SK-N-SH (cell line): Measurements from ENCODE around the gene CHST10. TPM values are rescaled to one million over a fixed set of nuclear protein-coding genes. Genes with fewer than 3 reads are reported as not detected.

ENCODE experiments used
- CTCF ChIA-PET: fragments of 300-600, 350-600 bp; formaldehyde crosslinking; extraction: SDS; loops from one replicate; lab custom pipeline; 2021; lab: Yijun Ruan, JAX
- POLR2A ChIA-PET: fragments of 350-600 bp; sonication (Branson Sonifier 250); formaldehyde crosslinking; extraction: SDS; loops from one replicate; lab custom pipeline; 2020; ENCODE audit warnings: antibody characterized with exemption, inconsistent platforms; lab: Yijun Ruan, JAX
- DNase-seq: peaks from one replicate; pipeline ENCODE4 v3.0.0; 2012
- H2AFZ ChIP-seq: fragments of 200-600 bp; sonication (generic); 2 replicates; pipeline ENCODE4 v1.8.1; 2016; ENCODE audit warnings: antibody characterized with exemption, mild to moderate bottlenecking, low read depth
- H3F3A ChIP-seq: fragments of 200-600 bp; sonication (generic); replicated peaks from 2 replicates; pipeline ENCODE3; 2016; ENCODE audit warnings: antibody characterized with exemption, mild to moderate bottlenecking; ENCODE audit not compliant: insufficient read depth
- H3K27ac ChIP-seq, 2 experiments: fragments of 200-500 bp in 1 of 2; fragments of 200-600 bp in 1 of 2; sonication (Bioruptor generic) in 1 of 2; sonication (generic), shearing (Covaris generic) in 1 of 2; 2 replicates each; pipeline versions ENCODE4 v1.5.1 to v1.6.1; 2014 to 2016; ENCODE audit warnings: low read depth in 2 of 2, inconsistent platforms in 1 of 2, low read length in 1 of 2, mild to moderate bottlenecking in 1 of 2, mixed read lengths in 1 of 2
- H3K27me3 ChIP-seq: fragments of 200-600 bp; sonication (generic), shearing (Covaris generic); 2 replicates; pipeline ENCODE4 v1.6.1; 2016; ENCODE audit warnings: mixed run types; ENCODE audit not compliant: insufficient read depth
- H3K36me3 ChIP-seq, 2 experiments: fragments of 200-500 bp in 1 of 2; fragments of 200-600 bp in 1 of 2; sonication (Bioruptor generic) in 1 of 2; sonication (generic) in 1 of 2; replicated peaks in 1 of 2; 2 replicates each; pipeline versions ENCODE3 to v1.5.1; 2014 to 2016; ENCODE audit warnings: low read length in 1 of 2, mild to moderate bottlenecking in 1 of 2; ENCODE audit not compliant: insufficient read depth in 2 of 2, control insufficient read depth in 1 of 2
- H3K4me1 ChIP-seq, 2 experiments: fragments of 200-500 bp in 1 of 2; fragments of 200-600 bp in 1 of 2; sonication (Bioruptor generic) in 1 of 2; sonication (generic), shearing (Covaris generic) in 1 of 2; 2 replicates each; pipeline versions ENCODE4 v1.5.1 to v1.6.1; 2014 to 2016; ENCODE audit warnings: low read depth in 1 of 2, low read length in 1 of 2, mixed run types in 1 of 2; ENCODE audit not compliant: insufficient read depth in 2 of 2, control insufficient read depth in 1 of 2
- H3K4me2 ChIP-seq: fragments of 200-600 bp; sonication (generic), shearing (Covaris generic); 2 replicates; pipeline ENCODE4 v1.6.1; 2017; ENCODE audit warnings: mixed run types
- H3K4me3 ChIP-seq, 2 experiments: fragments of 200-500 bp in 1 of 2; fragments of 200-600 bp in 1 of 2; sonication (Bioruptor generic) in 1 of 2; sonication (generic), shearing (Covaris generic) in 1 of 2; 2 replicates each; pipeline versions ENCODE4 v1.5.1 to v1.8.1; 2014 to 2016; ENCODE audit warnings: low read depth in 2 of 2, inconsistent platforms in 1 of 2, low read length in 1 of 2, mild to moderate bottlenecking in 1 of 2, mixed read lengths in 1 of 2, moderate library complexity in 1 of 2
- H3K79me2 ChIP-seq: fragments of 200-600 bp; sonication (generic); 2 replicates; pipeline ENCODE4 v1.8.1; 2017; ENCODE audit warnings: mild to moderate bottlenecking; ENCODE audit not compliant: insufficient read depth
- H3K9ac ChIP-seq: fragments of 200-600 bp; sonication (generic); 2 replicates; pipeline ENCODE4 v1.6.1; 2017; ENCODE audit warnings: mixed run types
- H3K9me2 ChIP-seq: fragments of 200-600 bp; sonication (generic); 2 replicates; pipeline ENCODE4 v1.6.1; 2017; ENCODE audit warnings: mixed run types
- H3K9me3 ChIP-seq: fragments of 200-600 bp; sonication (generic); 2 replicates; pipeline ENCODE4 v1.6.1; 2017; ENCODE audit warnings: mixed run types, mild to moderate bottlenecking, moderate library complexity
- H4K20me1 ChIP-seq: fragments of 200-600 bp; sonication (generic); 2 replicates; pipeline ENCODE4 v1.6.1; 2017; ENCODE audit warnings: mild to moderate bottlenecking, mixed run types; ENCODE audit not compliant: insufficient read depth
- CHD2 ChIP-seq: fragments of 150-350 bp; IDR thresholded peaks from 2 replicates; pipeline ENCODE4 v1.6.1; 2018; ENCODE audit warnings: low read length; ENCODE audit not compliant: partially characterized antibody
- EP300 ChIP-seq, 2 experiments: IDR thresholded peaks; 2 replicates each; pipeline versions ENCODE4 v1.4.0 to v1.6.1; 2012; ENCODE audit warnings: borderline replicate concordance in 1 of 2, low read depth in 1 of 2, low read length in 1 of 2
- MXI1 ChIP-seq: IDR thresholded peaks from 2 replicates; pipeline ENCODE4 v1.6.1; 2012; ENCODE audit warnings: mild to moderate bottlenecking, low read depth, low read length, improper control_type of control experiment
- POLR2AphosphoS5 ChIP-seq: IDR thresholded peaks from 2 replicates; pipeline ENCODE4 v1.6.1; 2012; ENCODE audit warnings: low read depth, low read length
- REST ChIP-seq: IDR thresholded peaks from 2 replicates; pipeline ENCODE4 v1.6.1; 2012; ENCODE audit warnings: mild to moderate bottlenecking, low read depth, low read length, moderate library complexity
- ZBTB33 ChIP-seq: IDR thresholded peaks from 2 replicates; pipeline ENCODE4 v1.4.0; 2012; ENCODE audit warnings: low read depth, borderline replicate concordance
- WGBS: methylation state at CpG from one replicate; pipeline ENCODE4 v1.1.6; 2017; ENCODE audit warnings: low lambda C conversion rate; 5-methylcytosine and 5-hydroxymethylcytosine counted together
- polyA plus RNA-seq, 3 experiments: library from polyadenylated mRNA; depleted of rRNA; stranded (reverse); fragments of >200 nt; gene quantifications; 2 replicates each; pipeline ENCODE4 v1.2.3, GENCODE V29; 2012

The CHST10 gene
- polyA plus RNA-seq, 1 of the 3 experiments (the other 2 are of a cell fraction): 17.6 TPM

DNA sequence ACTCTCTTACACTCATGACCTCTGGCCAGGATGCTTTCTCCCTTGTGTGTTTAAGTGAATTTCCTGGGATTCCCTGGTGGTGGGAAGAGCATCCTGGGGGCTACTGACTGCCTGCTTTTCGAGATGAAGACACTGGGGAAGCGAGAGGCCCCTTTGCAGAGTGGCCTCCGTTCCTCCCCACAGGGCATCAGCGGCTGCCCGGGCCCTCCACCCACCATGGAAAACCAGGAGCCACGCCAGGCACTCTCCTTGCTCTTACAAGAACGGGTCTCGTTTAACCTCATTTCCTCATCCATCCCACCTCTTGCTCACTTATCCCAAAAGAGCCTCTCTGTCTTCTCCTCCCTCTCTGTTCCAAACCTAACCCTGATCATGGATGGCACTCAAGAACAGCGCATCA lies 17.8 kb downstream of the CHST10 start (continued):
- no peak for TF ChIP-seq MXI1
- no peak for TF ChIP-seq EP300 (IDR thresholded peaks at IDR 0.05; ENCODE audit: borderline replicate concordance in 1 of 2, low read depth in 1 of 2, low read length in 1 of 2)
- no peak for TF ChIP-seq CHD2

DNA sequence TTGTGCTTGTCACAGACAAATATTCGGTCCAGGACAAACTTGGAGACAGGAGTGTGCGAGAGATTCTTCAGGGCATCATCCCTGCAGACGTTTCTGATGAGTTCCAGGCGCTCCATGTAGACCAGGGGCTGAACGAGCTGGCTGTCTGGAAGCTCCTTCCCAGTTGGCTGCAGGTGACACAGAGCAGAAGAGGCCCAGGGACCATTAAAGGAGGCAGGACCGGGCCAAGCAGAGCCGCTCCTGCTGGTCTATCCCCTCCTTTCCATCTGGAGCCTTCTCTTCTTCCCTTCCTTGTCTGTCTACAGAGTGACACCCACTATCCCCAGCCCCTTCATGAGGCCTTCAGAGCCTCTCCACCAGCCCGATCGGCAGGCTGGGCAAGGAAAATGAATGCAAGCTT lies 19.5 kb downstream of the CHST10 start:
- Histone ChIP-seq H3K27me3 (no peaks in the 10 kb centered on the region), H3K4me3 (no peak overlapping the region), H3K9me2 (no peaks in the 10 kb centered on the region), H3K27ac (no peak overlapping the region), H3K4me1 (no peaks in the 10 kb centered on the region), H3K9ac (no peak overlapping the region), H2AFZ (no peak overlapping the region), H4K20me1 (no peaks in the 10 kb centered on the region), H3K9me3 (no peaks in the 10 kb centered on the region), H3K79me2 (no peaks in the 10 kb centered on the region), H3K36me3 (peaks cover 6 to 38% of the 10 kb centered on the region in 2 experiments), H3K4me2 (no peak overlapping the region), H3F3A (no peaks in the 10 kb centered on the region)
- TF ChIP-seq CHD2: no peak
- ChIA-PET POLR2A (no interaction called here), CTCF (interaction anchor here (1.0 to 3.3 kb wide), 2 partner anchors 17 to 135 kb away, joined by 5 to 16 read pairs; no protein-coding TSS in a partner anchor)
- WGBS: 93% methylated on average over 9 of the region's 9 CpGs
- DNase-seq: peak; percentile 3

DNA sequence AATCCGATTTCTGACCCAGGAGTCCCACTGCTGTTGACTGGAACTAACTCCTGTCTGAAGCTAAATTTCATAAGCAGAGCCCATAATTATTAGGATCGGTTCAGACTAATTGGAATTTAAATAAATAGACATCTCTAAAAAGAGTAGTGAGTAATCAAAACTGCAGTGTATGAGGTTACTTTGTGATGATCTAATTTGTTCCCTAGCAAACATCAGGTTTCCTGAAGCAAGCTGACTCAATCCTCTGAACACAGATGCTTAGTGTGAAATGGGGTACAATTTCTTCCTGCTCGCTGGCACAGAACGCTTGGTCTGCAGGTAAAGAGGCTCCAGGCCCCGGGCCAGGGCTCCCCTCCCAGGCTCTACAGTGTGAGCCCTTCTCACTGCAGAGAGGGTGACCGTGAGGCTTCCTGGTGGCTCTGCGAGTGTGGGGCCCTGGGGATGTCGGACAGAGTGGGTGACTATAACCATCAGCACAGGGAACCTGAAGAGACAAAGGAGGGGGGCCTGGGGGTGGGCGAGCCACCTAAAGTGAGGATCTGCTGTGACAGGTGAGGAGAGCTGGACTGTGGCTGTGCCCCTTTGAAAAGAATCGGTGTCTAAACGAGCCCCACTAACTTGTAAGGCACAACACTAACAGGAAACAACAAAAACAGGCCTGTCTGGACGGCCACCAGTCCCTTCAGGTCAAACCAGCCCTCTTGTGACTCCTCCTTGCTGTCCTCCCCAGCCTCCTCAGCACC lies 20.2 kb downstream of the CHST10 start:
- 91% methylated on average over 11 of the region's 12 CpGs for WGBS
- no peak overlapping the region for H3K27ac ChIP-seq
- no peaks in the 10 kb centered on the region for H3K9me3 ChIP-seq
- H3K9me2 ChIP-seq: no peaks in the 10 kb centered on the region
- peaks cover 6 to 43% of the 10 kb centered on the region in 2 experiments for H3K36me3 ChIP-seq
- POLR2A ChIA-PET: no interaction called here
- no peaks in the 10 kb centered on the region for H3K27me3 ChIP-seq
- H3K4me1 ChIP-seq: no peaks in the 10 kb centered on the region
- no peak overlapping the region for H2AFZ ChIP-seq
- DNase-seq: peak; percentile 4
- no peak for TF ChIP-seq REST
- TF ChIP-seq POLR2AphosphoS5: no peak
- no peak for TF ChIP-seq MXI1
- no peak for TF ChIP-seq ZBTB33
- no peak overlapping the region for H3K4me3 ChIP-seq
- no peak overlapping the region for H3K4me2 ChIP-seq
- no peaks in the 10 kb centered on the region for H4K20me1 ChIP-seq
- H3K9ac ChIP-seq: no peak overlapping the region
- H3K79me2 ChIP-seq: no peaks in the 10 kb centered on the region
- CTCF ChIA-PET: interaction anchor here (1.0 to 3.3 kb wide), 2 partner anchors 16 to 134 kb away, joined by 5 to 16 read pairs; no protein-coding TSS in a partner anchor
- H3F3A ChIP-seq: no peaks in the 10 kb centered on the region
